GM23338 (cell line): ENCODE results near the gene SNX21. TPM values are rescaled to one million over a fixed set of nuclear protein-coding genes. Genes with fewer than 3 reads are reported as not detected.

ENCODE experiments used
- ATAC-seq: fragments of 200-7000 bp; cut with Tn5 transposase; 3 replicates; pipeline ENCODE4 v1.9.1; 2020
- DNase-seq: peaks from one replicate; pipeline ENCODE4 v3.0.0-alpha.2; 2015; ENCODE audit warnings: low spot score
- H2AFZ ChIP-seq: fragments of 200-600 bp; sonication (generic); 2 replicates; pipeline ENCODE4 v1.8.0; 2016; ENCODE audit warnings: antibody characterized with exemption, mild to moderate bottlenecking, moderate library complexity
- H3F3A ChIP-seq: fragments of 200-600 bp; sonication (generic); replicated peaks from 2 replicates; pipeline ENCODE4 v1.8.0; 2017; ENCODE audit warnings: antibody characterized with exemption, mixed run types, low read depth
- H3K27ac ChIP-seq: fragments of 200-600 bp; sonication (generic); 2 replicates; pipeline ENCODE4 v1.6.1; 2016; ENCODE audit warnings: low read depth
- H3K27me3 ChIP-seq: fragments of 200-600 bp; sonication (generic); 2 replicates; pipeline ENCODE4 v1.8.0; 2016; ENCODE audit warnings: mild to moderate bottlenecking, mixed run types, moderate library complexity; ENCODE audit not compliant: insufficient read depth
- H3K36me3 ChIP-seq: fragments of 200-600 bp; sonication (generic); 2 replicates; pipeline ENCODE4 v1.8.0; 2016; ENCODE audit warnings: mild to moderate bottlenecking; ENCODE audit not compliant: insufficient read depth
- H3K4me1 ChIP-seq: fragments of 200-600 bp; sonication (generic); 2 replicates; pipeline ENCODE4 v1.8.0; 2016; ENCODE audit warnings: mild to moderate bottlenecking, moderate library complexity; ENCODE audit not compliant: insufficient read depth
- H3K4me2 ChIP-seq: fragments of 200-600 bp; sonication (generic); 2 replicates; pipeline ENCODE4 v1.7.1; 2017; ENCODE audit warnings: mixed run types
- H3K4me3 ChIP-seq: fragments of 200-600 bp; sonication (generic); 2 replicates; pipeline ENCODE4 v1.6.1; 2016; ENCODE audit warnings: mixed run types
- H3K79me2 ChIP-seq: fragments of 200-600 bp; sonication (generic); replicated peaks from 2 replicates; pipeline ENCODE4 v1.8.0; 2017; ENCODE audit warnings: mild to moderate bottlenecking; ENCODE audit not compliant: insufficient read depth
- H3K9me2 ChIP-seq: fragments of 200-600 bp; sonication (generic); 2 replicates; pipeline ENCODE4 v1.8.0; 2017; ENCODE audit not compliant: insufficient read depth
- H4K20me1 ChIP-seq: fragments of 200-600 bp; sonication (generic); replicated peaks from 2 replicates; pipeline ENCODE4 v1.8.0; 2017; ENCODE audit warnings: mild to moderate bottlenecking; ENCODE audit not compliant: insufficient read depth
- H3K27ac Mint-ChIP-seq: 2 replicates; pipeline ENCODE4 v1.8.0; 2020; ENCODE audit warnings: inconsistent platforms, mild to moderate bottlenecking, moderate library complexity, mixed read lengths
- H3K27me3 Mint-ChIP-seq: 3 replicates; pipeline ENCODE4 v1.8.0; 2022; ENCODE audit warnings: low read depth, mild to moderate bottlenecking, moderate library complexity, mixed read lengths, inconsistent platforms; ENCODE audit not compliant: insufficient read depth, poor library complexity
- H3K36me3 Mint-ChIP-seq: 3 replicates; pipeline ENCODE4 v1.8.0; 2021; ENCODE audit warnings: low read depth, mild to moderate bottlenecking, inconsistent platforms, moderate library complexity, mixed read lengths
- H3K4me1 Mint-ChIP-seq: 3 replicates; pipeline ENCODE4 v1.8.0; 2020; ENCODE audit warnings: mild to moderate bottlenecking, inconsistent platforms, mixed read lengths
- H3K4me3 Mint-ChIP-seq: 3 replicates; pipeline ENCODE4 v1.8.0; 2021; ENCODE audit warnings: moderate library complexity, mild to moderate bottlenecking, inconsistent platforms, mixed read lengths
- H3K9me3 Mint-ChIP-seq: 3 replicates; pipeline ENCODE4 v1.8.0; 2020; ENCODE audit warnings: moderate library complexity, mild to moderate bottlenecking, inconsistent platforms, mixed read lengths
- CREB1 ChIP-seq: fragments of 250-450 bp; sonication (Bioruptor Pico); IDR thresholded peaks from 2 replicates; pipeline ENCODE4 v1.5.0; 2020; ENCODE audit warnings: low read depth, mild to moderate bottlenecking, moderate library complexity
- JUNB ChIP-seq: IDR thresholded peaks from one replicate; pipeline ENCODE4 v1.6.1; 2016; ENCODE audit warnings: antibody characterized with exemption; ENCODE audit not compliant: unreplicated experiment
- NANOG ChIP-seq: IDR thresholded peaks from 2 replicates; pipeline ENCODE4 v1.6.1; 2016; ENCODE audit warnings: antibody characterized with exemption, borderline replicate concordance
- ZNF114 ChIP-seq: fragments of 250-450 bp; sonication (Bioruptor Pico); IDR thresholded peaks from 2 replicates; pipeline ENCODE4 v1.5.0; 2020; ENCODE audit warnings: mild to moderate bottlenecking, moderate library complexity
- ZNF331 ChIP-seq: fragments of 250-450 bp; sonication (Bioruptor Pico); IDR thresholded peaks from 2 replicates; pipeline ENCODE4 v1.5.0; 2020; ENCODE audit warnings: low read depth, mild to moderate bottlenecking, moderate library complexity
- polyA plus RNA-seq: library from polyadenylated mRNA; unstranded; fragments of >200 nt; fragmentation: Nextera tagmentation; extraction: Ambion mirVana; gene quantifications from 2 replicates; pipeline ENCODE4 v1.2.1, GENCODE V29; 2016
- total RNA-seq: library from RNA; depleted of rRNA; stranded (reverse); fragments of >200 nt; shearing (Covaris generic); gene quantifications from 2 replicates; pipeline ENCODE4 v1.2.3, GENCODE V29; 2014
- TF ChIP-seq, protein P1 (sequence below): IDR thresholded peaks from one replicate; pipeline ENCODE4 v1.6.1; 2018; ENCODE audit warnings: antibody characterized with exemption; ENCODE audit not compliant: unreplicated experiment
- TF ChIP-seq, protein P2 (sequence below), 2 experiments: fragments of 200-600 bp in 1 of 2; sonication (generic) in 1 of 2; conservative IDR thresholded peaks; 2 replicates each; pipeline versions ENCODE4 v1.5.1 to v1.6.1; 2016 to 2017; ENCODE audit warnings: antibody characterized with exemption in 2 of 2, low read depth in 2 of 2, mild to moderate bottlenecking in 2 of 2, moderate library complexity in 1 of 2
- TF ChIP-seq, protein P3 (sequence below): fragments of 250-450 bp; sonication (Bioruptor Pico); IDR thresholded peaks from 2 replicates; pipeline ENCODE4 v1.5.0; 2020; ENCODE audit warnings: mild to moderate bottlenecking, moderate library complexity

The SNX21 gene
- total and polyA plus RNA-seq, 2 experiments from 2014 or later, result 13.3 to 31.5 TPM

DNA sequence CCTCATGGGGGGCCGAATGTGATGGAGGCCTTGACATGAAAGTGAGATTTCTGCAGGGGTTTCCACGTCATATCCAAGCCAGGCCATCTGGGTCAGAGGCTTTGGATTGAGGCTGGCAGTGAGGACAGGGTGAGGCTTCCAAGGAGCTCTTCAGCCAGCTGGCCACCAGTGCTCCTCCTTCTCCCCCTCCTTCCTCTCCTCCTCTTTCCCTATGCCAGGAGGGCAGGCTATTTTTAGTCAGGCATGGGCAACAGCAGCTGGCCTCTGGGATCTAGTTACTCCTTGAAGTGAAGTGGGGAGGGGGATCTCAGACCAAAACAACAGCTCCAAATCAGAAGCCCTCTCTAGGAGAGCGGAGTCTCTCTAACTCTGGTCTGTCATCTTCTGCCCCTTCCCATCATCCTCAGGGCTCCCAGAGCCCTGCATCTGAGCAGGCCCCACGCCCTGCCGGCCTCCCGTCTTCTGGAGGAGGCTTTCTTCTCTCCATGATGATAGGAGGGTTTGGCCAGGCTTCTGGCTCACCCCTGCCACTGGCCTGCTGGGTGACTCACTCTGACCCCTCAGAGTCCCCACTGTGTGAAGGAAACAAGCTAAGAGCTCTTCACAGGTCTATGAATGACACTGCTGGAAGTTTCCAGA lies 7.1 kb upstream of the SNX21 start:
- Mint-ChIP-seq H3K27ac (no peak overlapping the region), H3K4me3 (no peak overlapping the region), H3K36me3 (peaks cover 4% of the 10 kb centered on the region; the same call in 1 of the 3 replicates), H3K9me3 (no peaks in the 10 kb centered on the region; the same call in 1 of the 3 replicates), H3K4me1 (peaks cover 27% of the 10 kb centered on the region), H3K27me3 (peaks cover 24% of the 10 kb centered on the region)
- DNase-seq (no peak), ATAC-seq (no peak)
- Histone ChIP-seq H3K27ac (no peak overlapping the region), H3K36me3 (no peaks in the 10 kb centered on the region), H3K4me3 (no peak overlapping the region), H3F3A (peaks cover 13% of the 10 kb centered on the region; the same call in 1 of the 2 replicates), H3K4me1 (peaks cover 8% of the 10 kb centered on the region; the same call in 1 of the 2 replicates), H3K79me2 (no peaks in the 10 kb centered on the region), H3K4me2 (no peak overlapping the region), H4K20me1 (no peaks in the 10 kb centered on the region), H2AFZ (no peak overlapping the region), H3K9me2 (no peaks in the 10 kb centered on the region), H3K27me3 (peaks cover 9% of the 10 kb centered on the region)
- TF ChIP-seq JUNB (no peak), NANOG (no peak), ZNF114 (CRISPR knock-in tag) (no peak)

DNA sequence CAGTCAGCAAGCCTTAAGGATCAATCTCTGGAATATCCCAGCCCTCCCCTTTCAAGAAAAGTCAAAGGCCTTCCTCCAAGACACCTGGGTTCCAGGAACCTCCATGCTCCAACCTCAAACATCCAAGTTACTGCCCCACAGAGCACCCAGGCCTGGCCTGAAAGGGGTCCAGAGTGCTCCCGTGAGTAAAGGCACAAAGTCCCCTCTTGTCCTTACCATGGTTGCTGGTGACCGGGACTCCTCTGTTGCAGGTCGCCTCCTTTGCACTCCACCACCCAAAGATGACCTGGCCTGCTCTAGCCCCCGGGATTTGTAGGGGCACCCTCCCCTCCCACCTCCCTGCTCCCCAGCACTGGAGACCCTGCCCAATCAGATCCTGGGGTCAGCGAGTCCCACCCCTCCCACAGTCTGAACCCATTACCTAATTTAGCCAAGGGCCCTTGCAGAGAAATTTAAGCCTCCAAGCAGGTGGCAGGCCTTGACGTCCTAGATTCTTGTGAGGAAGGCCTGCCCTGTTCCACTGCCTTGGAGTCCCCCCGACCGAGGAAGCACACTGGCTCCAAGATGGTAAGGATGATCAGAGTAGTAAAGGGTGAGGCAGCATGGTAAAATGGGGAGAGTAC lies 6.5 kb upstream of the SNX21 start, which contains the start of gene TNNC2:
Gene TNNC2 (minus strand): TSS at position 283 of the 623 bp plus-strand sequence. CDS start 64 bp downstream, at position 219.
- Mint-ChIP-seq H3K27me3 (peaks cover 24% of the 10 kb centered on the region), H3K27ac (no peak within 1 kb of the TSS), H3K36me3 (peaks cover 4% of the 10 kb centered on the region; the same call in 1 of the 3 replicates), H3K4me3 (no peak within 1 kb of the TSS), H3K9me3 (no peaks in the 10 kb centered on the region; the same call in 1 of the 3 replicates), H3K4me1 (peaks cover 27% of the 10 kb centered on the region)
- Histone ChIP-seq H3K9me2 (no peaks in the 10 kb centered on the region), H4K20me1 (no peaks in the 10 kb centered on the region), H3K4me1 (peaks cover 8% of the 10 kb centered on the region; the same call in 1 of the 2 replicates), H3F3A (peaks cover 10% of the 10 kb centered on the region; the same call in 1 of the 2 replicates), H3K4me2 (no peak within 1 kb of the TSS), H3K27ac (no peak within 1 kb of the TSS), H3K27me3 (peaks cover 9% of the 10 kb centered on the region), H3K36me3 (no peaks in the 10 kb centered on the region), H3K79me2 (no peaks in the 10 kb centered on the region), H3K4me3 (no peak within 1 kb of the TSS), H2AFZ (no peak within 1 kb of the TSS)
- ATAC-seq, result no peak
- DNase-seq, result no peak
- no peak for TF ChIP-seq NANOG
- TF ChIP-seq, protein P1, sequence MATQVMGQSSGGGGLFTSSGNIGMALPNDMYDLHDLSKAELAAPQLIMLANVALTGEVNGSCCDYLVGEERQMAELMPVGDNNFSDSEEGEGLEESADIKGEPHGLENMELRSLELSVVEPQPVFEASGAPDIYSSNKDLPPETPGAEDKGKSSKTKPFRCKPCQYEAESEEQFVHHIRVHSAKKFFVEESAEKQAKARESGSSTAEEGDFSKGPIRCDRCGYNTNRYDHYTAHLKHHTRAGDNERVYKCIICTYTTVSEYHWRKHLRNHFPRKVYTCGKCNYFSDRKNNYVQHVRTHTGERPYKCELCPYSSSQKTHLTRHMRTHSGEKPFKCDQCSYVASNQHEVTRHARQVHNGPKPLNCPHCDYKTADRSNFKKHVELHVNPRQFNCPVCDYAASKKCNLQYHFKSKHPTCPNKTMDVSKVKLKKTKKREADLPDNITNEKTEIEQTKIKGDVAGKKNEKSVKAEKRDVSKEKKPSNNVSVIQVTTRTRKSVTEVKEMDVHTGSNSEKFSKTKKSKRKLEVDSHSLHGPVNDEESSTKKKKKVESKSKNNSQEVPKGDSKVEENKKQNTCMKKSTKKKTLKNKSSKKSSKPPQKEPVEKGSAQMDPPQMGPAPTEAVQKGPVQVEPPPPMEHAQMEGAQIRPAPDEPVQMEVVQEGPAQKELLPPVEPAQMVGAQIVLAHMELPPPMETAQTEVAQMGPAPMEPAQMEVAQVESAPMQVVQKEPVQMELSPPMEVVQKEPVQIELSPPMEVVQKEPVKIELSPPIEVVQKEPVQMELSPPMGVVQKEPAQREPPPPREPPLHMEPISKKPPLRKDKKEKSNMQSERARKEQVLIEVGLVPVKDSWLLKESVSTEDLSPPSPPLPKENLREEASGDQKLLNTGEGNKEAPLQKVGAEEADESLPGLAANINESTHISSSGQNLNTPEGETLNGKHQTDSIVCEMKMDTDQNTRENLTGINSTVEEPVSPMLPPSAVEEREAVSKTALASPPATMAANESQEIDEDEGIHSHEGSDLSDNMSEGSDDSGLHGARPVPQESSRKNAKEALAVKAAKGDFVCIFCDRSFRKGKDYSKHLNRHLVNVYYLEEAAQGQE, result no peak
- no peak for TF ChIP-seq ZNF331
- TF ChIP-seq CREB1, result no peak
- no peak for TF ChIP-seq ZNF114 (CRISPR knock-in tag)
- no peak for TF ChIP-seq JUNB
- TF ChIP-seq, protein P2, sequence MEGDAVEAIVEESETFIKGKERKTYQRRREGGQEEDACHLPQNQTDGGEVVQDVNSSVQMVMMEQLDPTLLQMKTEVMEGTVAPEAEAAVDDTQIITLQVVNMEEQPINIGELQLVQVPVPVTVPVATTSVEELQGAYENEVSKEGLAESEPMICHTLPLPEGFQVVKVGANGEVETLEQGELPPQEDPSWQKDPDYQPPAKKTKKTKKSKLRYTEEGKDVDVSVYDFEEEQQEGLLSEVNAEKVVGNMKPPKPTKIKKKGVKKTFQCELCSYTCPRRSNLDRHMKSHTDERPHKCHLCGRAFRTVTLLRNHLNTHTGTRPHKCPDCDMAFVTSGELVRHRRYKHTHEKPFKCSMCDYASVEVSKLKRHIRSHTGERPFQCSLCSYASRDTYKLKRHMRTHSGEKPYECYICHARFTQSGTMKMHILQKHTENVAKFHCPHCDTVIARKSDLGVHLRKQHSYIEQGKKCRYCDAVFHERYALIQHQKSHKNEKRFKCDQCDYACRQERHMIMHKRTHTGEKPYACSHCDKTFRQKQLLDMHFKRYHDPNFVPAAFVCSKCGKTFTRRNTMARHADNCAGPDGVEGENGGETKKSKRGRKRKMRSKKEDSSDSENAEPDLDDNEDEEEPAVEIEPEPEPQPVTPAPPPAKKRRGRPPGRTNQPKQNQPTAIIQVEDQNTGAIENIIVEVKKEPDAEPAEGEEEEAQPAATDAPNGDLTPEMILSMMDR (conservative IDR thresholded peaks at IDR 0.05; ENCODE audit: low read depth in 2 of 2), result no peak
- TF ChIP-seq, protein P3, sequence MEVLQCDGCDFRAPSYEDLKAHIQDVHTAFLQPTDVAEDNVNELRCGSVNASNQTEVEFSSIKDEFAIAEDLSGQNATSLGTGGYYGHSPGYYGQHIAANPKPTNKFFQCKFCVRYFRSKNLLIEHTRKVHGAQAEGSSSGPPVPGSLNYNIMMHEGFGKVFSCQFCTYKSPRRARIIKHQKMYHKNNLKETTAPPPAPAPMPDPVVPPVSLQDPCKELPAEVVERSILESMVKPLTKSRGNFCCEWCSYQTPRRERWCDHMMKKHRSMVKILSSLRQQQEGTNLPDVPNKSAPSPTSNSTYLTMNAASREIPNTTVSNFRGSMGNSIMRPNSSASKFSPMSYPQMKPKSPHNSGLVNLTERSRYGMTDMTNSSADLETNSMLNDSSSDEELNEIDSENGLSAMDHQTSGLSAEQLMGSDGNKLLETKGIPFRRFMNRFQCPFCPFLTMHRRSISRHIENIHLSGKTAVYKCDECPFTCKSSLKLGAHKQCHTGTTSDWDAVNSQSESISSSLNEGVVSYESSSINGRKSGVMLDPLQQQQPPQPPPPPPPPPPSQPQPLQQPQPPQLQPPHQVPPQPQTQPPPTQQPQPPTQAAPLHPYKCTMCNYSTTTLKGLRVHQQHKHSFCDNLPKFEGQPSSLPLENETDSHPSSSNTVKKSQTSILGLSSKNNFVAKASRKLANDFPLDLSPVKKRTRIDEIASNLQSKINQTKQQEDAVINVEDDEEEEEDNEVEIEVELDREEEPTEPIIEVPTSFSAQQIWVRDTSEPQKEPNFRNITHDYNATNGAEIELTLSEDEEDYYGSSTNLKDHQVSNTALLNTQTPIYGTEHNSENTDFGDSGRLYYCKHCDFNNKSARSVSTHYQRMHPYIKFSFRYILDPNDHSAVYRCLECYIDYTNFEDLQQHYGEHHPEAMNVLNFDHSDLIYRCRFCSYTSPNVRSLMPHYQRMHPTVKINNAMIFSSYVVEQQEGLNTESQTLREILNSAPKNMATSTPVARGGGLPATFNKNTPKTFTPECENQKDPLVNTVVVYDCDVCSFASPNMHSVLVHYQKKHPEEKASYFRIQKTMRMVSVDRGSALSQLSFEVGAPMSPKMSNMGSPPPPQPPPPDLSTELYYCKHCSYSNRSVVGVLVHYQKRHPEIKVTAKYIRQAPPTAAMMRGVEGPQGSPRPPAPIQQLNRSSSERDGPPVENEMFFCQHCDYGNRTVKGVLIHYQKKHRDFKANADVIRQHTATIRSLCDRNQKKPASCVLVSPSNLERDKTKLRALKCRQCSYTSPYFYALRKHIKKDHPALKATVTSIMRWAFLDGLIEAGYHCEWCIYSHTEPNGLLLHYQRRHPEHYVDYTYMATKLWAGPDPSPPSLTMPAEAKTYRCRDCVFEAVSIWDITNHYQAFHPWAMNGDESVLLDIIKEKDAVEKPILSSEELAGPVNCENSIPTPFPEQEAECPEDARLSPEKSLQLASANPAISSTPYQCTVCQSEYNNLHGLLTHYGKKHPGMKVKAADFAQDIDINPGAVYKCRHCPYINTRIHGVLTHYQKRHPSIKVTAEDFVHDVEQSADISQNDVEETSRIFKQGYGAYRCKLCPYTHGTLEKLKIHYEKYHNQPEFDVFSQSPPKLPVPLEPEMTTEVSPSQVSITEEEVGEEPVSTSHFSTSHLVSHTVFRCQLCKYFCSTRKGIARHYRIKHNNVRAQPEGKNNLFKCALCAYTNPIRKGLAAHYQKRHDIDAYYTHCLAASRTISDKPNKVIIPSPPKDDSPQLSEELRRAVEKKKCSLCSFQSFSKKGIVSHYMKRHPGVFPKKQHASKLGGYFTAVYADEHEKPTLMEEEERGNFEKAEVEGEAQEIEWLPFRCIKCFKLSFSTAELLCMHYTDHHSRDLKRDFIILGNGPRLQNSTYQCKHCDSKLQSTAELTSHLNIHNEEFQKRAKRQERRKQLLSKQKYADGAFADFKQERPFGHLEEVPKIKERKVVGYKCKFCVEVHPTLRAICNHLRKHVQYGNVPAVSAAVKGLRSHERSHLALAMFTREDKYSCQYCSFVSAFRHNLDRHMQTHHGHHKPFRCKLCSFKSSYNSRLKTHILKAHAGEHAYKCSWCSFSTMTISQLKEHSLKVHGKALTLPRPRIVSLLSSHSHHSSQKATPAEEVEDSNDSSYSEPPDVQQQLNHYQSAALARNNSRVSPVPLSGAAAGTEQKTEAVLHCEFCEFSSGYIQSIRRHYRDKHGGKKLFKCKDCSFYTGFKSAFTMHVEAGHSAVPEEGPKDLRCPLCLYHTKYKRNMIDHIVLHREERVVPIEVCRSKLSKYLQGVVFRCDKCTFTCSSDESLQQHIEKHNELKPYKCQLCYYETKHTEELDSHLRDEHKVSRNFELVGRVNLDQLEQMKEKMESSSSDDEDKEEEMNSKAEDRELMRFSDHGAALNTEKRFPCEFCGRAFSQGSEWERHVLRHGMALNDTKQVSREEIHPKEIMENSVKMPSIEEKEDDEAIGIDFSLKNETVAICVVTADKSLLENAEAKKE (CRISPR knock-in tag), result no peak
